WI38 (cell line): ENCODE data around the gene COL16A1.

Source experiments
- H3K4me3 ChIP-seq: 2 replicates; pipeline ENCODE4 v1.5.1; 2011; ENCODE audit warnings: low read depth, mild to moderate bottlenecking, control low read depth, low read length
- TF ChIP-seq, protein P1 (sequence below): IDR thresholded peaks from 2 replicates; pipeline ENCODE4 v1.5.1; 2012; ENCODE audit warnings: low read depth, mild to moderate bottlenecking, control low read depth, low read length

The COL16A1 gene

DNA sequence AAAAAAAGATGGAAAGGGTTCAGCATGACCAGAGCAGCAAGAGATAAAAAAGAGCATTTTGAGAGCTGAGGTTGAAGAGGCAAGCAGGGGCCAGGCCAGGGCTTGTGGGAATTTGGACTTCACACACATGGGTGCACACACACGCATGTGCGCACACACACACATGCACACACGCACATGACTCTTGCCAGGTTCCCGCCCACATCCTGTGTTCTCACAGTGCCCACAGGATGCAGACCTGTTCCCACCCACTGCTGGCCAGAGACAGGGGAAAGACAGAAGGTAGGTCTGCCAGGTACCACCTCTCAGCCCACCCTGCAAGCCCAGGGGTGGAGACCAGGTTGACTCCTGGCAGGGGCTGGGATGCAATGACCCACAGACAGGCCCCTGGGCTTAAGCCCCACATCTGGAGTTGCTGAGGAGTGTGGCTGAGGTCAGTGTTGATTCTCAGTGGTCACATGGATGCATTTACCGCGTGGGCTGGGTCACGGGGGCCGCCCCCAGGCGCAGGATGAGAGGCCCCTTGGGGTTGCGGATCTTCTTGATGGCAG, 4.4 kb downstream of the COL16A1 start:
- TF ChIP-seq, protein P1, sequence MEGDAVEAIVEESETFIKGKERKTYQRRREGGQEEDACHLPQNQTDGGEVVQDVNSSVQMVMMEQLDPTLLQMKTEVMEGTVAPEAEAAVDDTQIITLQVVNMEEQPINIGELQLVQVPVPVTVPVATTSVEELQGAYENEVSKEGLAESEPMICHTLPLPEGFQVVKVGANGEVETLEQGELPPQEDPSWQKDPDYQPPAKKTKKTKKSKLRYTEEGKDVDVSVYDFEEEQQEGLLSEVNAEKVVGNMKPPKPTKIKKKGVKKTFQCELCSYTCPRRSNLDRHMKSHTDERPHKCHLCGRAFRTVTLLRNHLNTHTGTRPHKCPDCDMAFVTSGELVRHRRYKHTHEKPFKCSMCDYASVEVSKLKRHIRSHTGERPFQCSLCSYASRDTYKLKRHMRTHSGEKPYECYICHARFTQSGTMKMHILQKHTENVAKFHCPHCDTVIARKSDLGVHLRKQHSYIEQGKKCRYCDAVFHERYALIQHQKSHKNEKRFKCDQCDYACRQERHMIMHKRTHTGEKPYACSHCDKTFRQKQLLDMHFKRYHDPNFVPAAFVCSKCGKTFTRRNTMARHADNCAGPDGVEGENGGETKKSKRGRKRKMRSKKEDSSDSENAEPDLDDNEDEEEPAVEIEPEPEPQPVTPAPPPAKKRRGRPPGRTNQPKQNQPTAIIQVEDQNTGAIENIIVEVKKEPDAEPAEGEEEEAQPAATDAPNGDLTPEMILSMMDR: no peak
- no peak overlapping the region for H3K4me3 ChIP-seq

DNA sequence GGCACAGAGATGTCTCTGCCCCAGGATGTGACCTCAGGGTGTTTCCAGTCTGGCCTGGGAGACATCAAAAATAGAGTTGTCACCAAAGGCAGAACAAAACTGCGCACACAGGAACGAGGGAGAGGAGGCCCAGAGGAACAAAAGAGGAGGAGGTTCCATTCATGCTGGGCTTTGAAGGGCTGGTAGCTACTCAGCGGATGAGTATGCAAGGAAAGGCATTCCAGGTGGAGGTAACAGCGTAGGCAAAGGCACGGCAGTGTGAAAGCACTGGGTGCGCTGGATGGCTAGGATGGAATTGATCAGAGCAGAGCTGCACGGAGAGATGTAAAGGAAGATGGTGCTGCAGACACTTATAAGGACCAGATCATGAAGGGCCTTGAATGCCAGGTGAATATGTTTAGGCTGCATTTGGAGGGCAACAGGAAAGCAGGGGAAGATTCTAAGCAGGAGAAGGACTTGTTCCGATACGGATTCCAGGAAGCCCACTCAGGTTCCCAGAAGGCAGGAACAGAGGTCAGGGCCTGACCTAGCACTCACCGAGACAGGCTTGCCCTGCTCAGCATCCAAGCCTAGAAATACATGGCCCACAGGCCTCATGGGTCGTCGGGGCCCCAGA, 6.3 kb downstream of the COL16A1 start:
- no peak overlapping the region for H3K4me3 ChIP-seq
- TF ChIP-seq, protein P1: no peak

DNA sequence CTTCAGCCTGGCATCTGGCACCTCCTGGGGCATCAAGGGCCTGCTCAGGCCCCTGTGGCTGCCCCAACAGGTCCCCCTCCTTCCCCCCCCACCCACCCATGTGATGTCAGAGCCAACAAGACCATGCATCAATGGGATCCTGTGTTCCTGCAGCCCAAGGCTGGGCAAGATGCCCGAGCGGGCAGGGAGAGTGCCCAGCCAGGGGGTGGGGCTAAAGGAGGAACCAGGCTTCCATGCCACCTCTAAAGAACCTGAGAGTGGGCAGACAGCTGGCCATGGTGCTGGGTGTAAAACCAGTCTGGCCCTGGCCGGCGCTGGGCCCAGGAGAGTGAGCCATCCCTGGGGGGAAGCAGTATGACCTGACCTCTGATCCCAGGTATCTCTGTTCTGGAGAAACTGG, 7.6 kb downstream of the COL16A1 start:
- TF ChIP-seq, protein P1: no peak
- H3K4me3 ChIP-seq: no peak overlapping the region

DNA sequence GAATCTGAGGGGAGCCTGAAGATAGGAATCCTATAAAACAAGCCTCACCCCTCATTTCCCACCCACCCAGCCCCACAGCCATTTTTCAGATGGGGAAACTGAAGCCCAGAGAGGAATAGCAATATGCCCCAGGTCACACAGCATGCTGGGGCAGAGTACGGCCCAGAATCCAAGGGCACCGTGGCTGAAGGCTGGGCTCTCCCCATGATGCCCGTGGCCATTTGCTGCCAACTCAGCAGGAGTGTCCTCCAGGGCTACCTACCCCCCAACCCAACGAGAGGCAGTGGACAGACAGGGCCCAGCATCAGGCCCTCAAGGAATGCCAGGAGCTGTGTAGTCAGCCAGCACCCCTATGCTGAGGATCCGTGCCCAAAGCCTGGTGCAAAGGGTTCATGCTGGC, 8.5 kb downstream of the COL16A1 start:
- no peak overlapping the region for H3K4me3 ChIP-seq
- TF ChIP-seq, protein P1: no peak

DNA sequence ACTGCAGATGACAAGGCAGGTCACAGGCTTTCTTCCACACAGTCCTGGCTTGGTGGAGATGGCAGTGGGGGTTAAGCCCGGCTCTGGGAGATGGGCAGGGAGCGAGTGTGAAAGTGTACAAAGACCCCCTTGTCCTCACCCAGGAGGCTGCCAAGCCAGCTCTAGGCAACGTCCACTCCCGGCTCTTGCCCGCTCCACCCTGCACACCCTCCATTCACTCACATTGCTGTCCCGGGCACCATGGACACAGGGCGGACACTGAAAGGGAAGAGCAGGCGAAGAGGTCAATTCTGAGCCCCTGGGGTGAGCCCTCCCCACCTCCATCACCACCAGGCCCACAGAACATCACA, 8.9 kb downstream of the COL16A1 start:
- TF ChIP-seq, protein P1: no peak

DNA sequence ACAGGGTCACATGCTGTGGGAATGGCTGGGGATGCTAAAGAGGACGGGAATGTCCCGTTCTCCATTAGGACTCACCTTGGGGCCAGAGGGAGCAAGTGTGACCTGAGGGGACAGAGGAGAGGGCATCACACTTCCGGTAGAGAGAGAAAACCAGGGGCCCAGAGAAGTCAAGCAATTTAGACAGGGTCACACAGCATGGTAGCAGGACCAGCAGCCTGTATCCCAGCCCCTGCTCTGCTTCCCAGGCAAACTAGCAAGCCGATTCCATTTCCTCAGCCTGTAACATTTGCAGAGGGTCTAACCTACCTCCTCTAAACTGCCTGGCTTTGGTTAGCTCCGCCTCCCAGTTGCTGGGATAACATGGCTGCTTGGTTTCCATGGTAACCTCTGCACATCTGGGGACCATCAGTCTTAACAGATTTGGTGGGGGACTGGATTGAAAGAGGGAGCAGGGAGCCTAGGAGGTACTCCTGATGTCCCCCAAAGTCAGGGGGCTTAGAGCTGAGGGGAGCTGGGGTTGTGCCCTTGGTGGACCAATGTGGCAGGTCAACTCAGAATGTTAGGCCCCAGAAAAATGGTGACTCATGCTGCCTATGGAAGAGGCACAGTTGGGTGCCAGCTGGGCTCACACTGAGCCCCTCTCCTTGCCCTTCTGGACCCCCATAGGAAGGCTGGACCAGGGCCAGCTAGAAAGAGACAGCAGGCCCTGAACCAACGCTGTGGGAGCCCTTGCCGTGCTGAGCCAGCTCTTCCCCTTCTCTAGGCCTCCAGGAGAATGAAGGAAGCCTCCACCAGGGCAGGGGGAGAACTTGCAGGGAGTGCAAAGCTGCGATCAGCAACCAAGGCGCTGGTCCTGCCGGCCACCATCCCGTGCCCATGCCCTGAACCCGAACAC, 9.5 kb downstream of the COL16A1 start:
- TF ChIP-seq, protein P1: no peak
- H3K4me3 ChIP-seq: no peak overlapping the region

More for the DNA sequence above, 8.9 kb downstream of the COL16A1 start:
- H3K4me3 ChIP-seq: no peak overlapping the region

DNA sequence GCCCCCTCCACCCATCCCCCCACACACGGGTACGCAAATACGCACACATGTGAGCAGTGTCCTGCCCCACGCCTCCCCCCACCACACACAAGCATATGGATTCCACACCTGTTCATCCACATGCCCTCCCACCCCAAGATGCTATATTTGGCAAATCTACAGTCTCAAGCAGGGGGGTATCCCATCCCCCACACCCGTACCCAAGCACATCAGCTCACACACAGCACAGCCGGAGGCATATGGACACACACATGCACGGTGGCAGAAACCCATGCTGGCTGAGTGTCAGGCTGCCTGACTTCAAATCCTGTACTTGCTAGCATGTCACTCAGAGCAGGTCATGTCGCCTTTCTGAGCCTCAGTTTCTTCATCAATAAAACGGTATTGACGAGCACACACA, 10.6 kb downstream of the COL16A1 start:
- TF ChIP-seq, protein P1: no peak
- no peak overlapping the region for H3K4me3 ChIP-seq
